Stimulated activated CD4-positive, alpha-beta T cell treated with anti-CD3 and anti-CD28 coated beads, Interleukin-12 subunit alpha, Interleukin-12 subunit beta, amount 100 ng/mL, for 4 hours (primary cell): ENCODE data around the gene RPL11.

Experiments
- DNase-seq: peaks from one replicate; pipeline ENCODE4 v3.0.0-alpha.2; 2020

The RPL11 gene

DNA sequence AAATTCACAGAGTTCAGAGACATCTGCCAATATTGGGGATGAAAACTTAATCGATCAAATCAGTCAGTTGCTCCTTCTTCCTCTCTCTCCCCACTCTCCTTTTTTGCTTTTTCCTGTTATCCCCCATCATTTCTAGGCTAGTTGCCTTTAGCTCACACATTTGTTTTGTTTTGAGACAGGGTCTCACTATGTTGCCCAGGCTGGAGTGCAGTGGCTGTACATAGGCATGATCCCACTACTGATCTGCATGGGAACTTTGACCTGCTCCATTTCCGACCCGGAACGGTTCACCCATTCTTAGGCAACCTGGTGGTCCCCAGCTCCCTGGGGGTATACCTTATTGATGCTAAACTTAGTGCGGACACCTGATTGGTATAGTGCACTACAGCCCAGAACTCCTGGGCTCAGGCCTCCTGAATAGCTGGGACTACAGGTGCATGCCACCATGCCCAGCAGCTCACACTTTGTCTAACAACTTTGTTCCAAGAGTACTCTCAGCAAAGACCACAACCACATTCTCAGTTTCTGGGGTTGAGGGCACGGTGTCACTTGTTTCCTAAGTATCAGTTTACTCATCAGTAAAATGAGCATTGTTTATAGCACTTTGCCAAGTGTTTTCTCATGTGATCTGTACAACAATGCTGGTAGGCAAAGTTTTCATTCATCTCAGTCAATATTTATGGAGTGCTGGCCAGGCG lies 45.0 kb downstream of the RPL11 start:
- no peak for DNase-seq

DNA sequence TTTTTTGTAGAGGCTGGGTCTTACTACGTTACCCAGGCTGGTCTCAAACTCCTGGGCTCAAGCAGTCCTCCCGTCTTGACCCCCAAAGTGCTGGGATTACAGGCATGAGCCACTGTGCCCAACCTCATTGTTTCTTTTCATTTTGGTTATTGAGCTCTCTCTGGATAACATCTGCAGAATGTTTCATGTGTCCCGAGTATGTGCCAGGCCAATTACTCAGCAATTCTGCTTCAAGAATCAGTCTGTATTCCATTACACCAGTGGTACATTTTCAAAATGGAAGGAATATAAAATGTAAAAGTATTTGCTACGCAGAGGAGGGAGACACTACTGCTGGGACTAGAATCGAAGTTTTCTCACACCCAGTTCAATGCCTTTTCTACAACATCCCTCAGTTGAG lies 50.0 kb downstream of the RPL11 start:
- DNase-seq: no peak

DNA sequence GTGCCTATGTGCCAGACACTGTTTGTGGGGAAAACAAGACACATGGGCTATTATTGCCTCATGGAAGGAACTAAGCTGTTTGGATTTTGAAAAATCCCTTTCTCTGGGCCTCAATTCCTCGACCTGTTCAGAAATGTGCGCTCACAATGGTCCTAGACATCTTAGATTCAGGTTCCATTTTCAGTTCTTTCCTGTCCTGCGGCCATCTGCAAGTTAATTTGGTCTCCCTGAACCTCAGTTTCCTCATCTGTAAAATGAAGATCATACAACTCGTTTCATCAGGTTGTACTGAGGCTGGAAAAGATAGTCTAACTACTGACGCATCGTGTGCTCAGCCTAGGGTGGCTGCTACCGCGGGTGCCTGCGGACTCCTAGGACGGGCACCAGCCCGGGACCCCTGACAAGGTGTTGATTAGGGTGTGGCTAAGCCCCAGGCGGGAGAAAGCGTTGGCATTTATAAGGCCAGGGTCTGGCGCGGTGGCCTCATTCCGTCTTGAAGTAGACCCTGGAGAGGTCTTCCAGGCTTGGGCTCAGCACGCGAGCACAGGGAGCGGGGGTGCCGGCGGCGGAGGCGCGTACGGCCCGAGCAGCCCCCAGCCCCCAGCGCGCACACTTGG lies 51.2 kb downstream of the RPL11 start:
- no peak for DNase-seq

DNA sequence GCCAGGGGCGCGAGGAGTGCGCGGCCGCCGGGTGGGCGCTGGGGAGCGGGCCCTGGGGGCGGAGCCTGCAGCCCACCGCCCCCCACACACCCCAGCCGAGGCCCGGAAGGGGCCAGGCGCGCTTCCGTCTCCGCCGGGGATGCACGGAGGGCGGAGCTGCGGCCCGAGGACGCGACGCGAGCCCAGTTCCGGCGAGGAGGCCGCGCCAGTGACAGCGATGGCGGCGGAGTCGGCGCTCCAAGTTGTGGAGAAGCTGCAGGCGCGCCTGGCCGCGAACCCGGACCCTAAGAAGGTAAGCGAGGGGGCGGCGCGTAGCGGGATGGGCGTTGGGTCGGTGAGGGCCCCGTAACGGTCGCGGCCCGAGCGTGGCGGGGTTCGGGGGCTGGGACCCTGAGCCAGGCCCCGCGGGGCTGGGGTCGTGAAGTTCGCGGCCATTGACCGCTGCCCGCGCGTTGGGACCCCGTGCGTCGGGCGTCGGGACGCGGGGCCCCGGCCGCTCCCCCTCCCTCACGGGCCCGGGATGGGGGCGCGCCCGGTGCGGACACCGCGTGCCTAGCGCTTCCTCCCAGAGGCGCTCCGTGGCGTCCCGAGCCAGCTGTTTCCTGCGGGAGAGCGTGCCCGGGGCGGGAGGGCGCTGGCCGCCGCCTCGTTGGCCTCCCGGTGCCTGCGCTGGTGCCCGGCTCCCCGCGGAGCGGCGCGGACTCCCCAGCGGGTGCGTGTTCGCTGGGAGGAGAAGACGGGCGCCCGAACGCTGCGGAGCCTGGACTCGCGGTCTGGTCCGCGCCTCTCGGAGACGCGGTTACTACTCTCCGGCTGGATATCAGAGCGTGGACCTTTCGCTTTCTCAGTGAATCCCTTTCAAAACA lies 51.9 kb downstream of the RPL11 start, which contains the start of gene ELOA:
ELOA (plus strand) TSS at position 185 of the 866 bp plus-strand sequence; CDS start at position 218, 33 bp downstream.
- DNase-seq: peak; percentile 76

GRCh38 chr1:23745515-23745914 lies 53.9 kb downstream of the RPL11 start:
- no peak for DNase-seq
